Suprapubic skin (tissue), 4 donors: ENCODE measurements around the gene PIEZO1.
"Not testable (repeated sequence)": the region's sequence is repeated elsewhere in the genome, so short reads cannot be mapped to it uniquely, and the experiment has no call there.

Experiments used
- POLR2A ChIP-seq, 2 donors: fragments of 450-650 bp; IDR thresholded peaks; one replicate each; pipeline ENCODE4 v1.6.1; 2017; ENCODE audit warnings: antibody characterized with exemption in 2 of 2, mild to moderate bottlenecking in 2 of 2, moderate library complexity in 2 of 2
- POLR2AphosphoS5 ChIP-seq, 3 donors: sonication (generic); formaldehyde crosslinking; IDR thresholded peaks; one replicate each; pipeline ENCODE4 v1.6.1; 2017; ENCODE audit warnings: antibody characterized with exemption in 3 of 3
- TF ChIP-seq, protein P1 (sequence below), 2 donors: fragments of 200-600 bp in 1 of 2; fragments of 450-650 bp in 1 of 2; sonication (generic) in 1 of 2; IDR thresholded peaks; one replicate each; pipeline ENCODE4 v1.5.1; 2016 to 2019; ENCODE audit warnings: antibody characterized with exemption in 2 of 2, mild to moderate bottlenecking in 1 of 2, moderate library complexity in 1 of 2

DNA sequence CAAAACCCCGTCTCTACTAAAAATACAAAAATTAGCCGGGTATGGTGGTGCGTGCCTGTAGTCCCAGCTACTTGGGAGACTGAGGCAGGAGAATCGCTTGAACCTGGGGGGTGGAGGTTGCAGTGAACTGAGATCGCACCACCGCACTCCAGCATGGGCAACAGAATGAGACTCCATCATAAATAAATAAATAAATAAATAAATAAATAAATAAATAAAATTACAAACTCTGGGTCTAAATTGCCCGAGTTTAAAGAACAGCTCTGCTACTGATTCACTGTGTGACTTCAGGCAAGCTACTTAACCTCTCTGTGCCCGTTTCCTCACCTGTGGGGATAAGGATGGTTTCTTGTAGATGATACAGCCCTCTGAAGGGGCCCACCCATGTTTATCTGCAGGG is 115.5 kb downstream of the PIEZO1 start:
- TF ChIP-seq, protein P1, sequence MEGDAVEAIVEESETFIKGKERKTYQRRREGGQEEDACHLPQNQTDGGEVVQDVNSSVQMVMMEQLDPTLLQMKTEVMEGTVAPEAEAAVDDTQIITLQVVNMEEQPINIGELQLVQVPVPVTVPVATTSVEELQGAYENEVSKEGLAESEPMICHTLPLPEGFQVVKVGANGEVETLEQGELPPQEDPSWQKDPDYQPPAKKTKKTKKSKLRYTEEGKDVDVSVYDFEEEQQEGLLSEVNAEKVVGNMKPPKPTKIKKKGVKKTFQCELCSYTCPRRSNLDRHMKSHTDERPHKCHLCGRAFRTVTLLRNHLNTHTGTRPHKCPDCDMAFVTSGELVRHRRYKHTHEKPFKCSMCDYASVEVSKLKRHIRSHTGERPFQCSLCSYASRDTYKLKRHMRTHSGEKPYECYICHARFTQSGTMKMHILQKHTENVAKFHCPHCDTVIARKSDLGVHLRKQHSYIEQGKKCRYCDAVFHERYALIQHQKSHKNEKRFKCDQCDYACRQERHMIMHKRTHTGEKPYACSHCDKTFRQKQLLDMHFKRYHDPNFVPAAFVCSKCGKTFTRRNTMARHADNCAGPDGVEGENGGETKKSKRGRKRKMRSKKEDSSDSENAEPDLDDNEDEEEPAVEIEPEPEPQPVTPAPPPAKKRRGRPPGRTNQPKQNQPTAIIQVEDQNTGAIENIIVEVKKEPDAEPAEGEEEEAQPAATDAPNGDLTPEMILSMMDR (IDR thresholded peaks at IDR 0.05) = not testable (repeated sequence)
- not testable (repeated sequence) for TF ChIP-seq POLR2A, POLR2AphosphoS5 (IDR thresholded peaks at IDR 0.05)
